ENCODE data around the gene CBX5.

The CBX5 gene

GRCh38 chr12:54215989-54216796 lies 63.7 kb downstream of the CBX5 start:
- H3K36me3 ChIP-seq (ENCODE audit: insufficient read depth, low read depth, low read length), result no peaks in the 10 kb centered on the region
- no peak overlapping the region for H3K27ac ChIP-seq (ENCODE audit: low read length)
- H3K9me3 ChIP-seq (ENCODE audit: insufficient read depth, low read depth, low read length), result no peaks in the 10 kb centered on the region
- peaks cover 2% of the 10 kb centered on the region; the same call in 1 of the 2 replicates for H3K4me1 ChIP-seq (ENCODE audit: insufficient read depth, low read length)
- H3K9ac ChIP-seq (ENCODE audit: low read depth, low read length), result no peak overlapping the region
- peak overlapping the region; percentile 27; the same call in 1 of the 2 replicates for H3K4me3 ChIP-seq (ENCODE audit: low read length)
- peaks cover 73% of the 10 kb centered on the region for H3K27me3 ChIP-seq (ENCODE audit: insufficient read depth, low read length)

- H3K4me3 ChIP-seq (ENCODE audit: low read length), result no peak overlapping the region
- H3K9me3 ChIP-seq (ENCODE audit: insufficient read depth, low read depth, low read length), result no peaks in the 10 kb centered on the region
- H3K4me1 ChIP-seq (ENCODE audit: insufficient read depth, low read length), result peaks cover 2% of the 10 kb centered on the region; the same call in 1 of the 2 replicates
- H3K9ac ChIP-seq (ENCODE audit: low read depth, low read length), result no peak overlapping the region
- no peaks in the 10 kb centered on the region for H3K36me3 ChIP-seq (ENCODE audit: insufficient read depth, low read depth, low read length)
- peaks cover 86% of the 10 kb centered on the region for H3K27me3 ChIP-seq (ENCODE audit: insufficient read depth, low read length)
- H3K27ac ChIP-seq (ENCODE audit: low read length), result no peak overlapping the region
Observed at GRCh38 chr12:54214553-54215406, 65.1 kb downstream of the CBX5 start.

DNA sequence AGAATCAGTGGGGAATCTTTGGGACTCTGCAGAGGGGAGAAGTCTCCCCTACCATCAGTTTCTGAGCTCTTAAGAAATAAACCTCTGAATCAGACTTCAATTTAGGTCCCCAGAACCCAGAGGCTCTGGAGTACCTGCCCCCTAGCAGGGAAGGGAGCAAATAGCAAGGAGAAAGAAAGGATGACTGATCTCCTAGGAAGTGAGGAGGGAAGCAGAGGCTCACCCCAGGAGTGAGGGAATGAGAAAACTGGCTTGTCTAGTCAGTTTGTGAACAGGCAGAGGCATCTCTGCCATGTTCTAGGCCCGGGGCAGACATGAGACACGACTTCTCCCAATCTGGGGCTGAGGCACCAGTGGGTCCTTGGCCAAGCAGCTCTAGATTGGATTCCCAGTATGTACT lies 66.8 kb downstream of the CBX5 start:
- Histone ChIP-seq H3K4me3 (ENCODE audit: low read length) (no peak overlapping the region), H3K9ac (ENCODE audit: low read depth, low read length) (no peak overlapping the region), H3K4me1 (ENCODE audit: insufficient read depth, low read length) (peaks cover 2% of the 10 kb centered on the region; the same call in 1 of the 2 replicates), H3K9me3 (ENCODE audit: insufficient read depth, low read depth, low read length) (no peaks in the 10 kb centered on the region), H3K36me3 (ENCODE audit: insufficient read depth, low read depth, low read length) (no peaks in the 10 kb centered on the region), H3K27ac (ENCODE audit: low read length) (no peak overlapping the region), H3K27me3 (ENCODE audit: insufficient read depth, low read length) (peaks cover 81% of the 10 kb centered on the region)

- no peaks in the 10 kb centered on the region for H3K9me3 ChIP-seq (ENCODE audit: insufficient read depth, low read depth, low read length)
- H3K4me3 ChIP-seq (ENCODE audit: low read length), result no peak overlapping the region
- H3K4me1 ChIP-seq (ENCODE audit: insufficient read depth, low read length), result no peaks in the 10 kb centered on the region; the same call in 1 of the 2 replicates
- no peak overlapping the region for H3K9ac ChIP-seq (ENCODE audit: low read depth, low read length)
- peaks cover 81% of the 10 kb centered on the region for H3K27me3 ChIP-seq (ENCODE audit: insufficient read depth, low read length)
- H3K36me3 ChIP-seq (ENCODE audit: insufficient read depth, low read depth, low read length), result no peaks in the 10 kb centered on the region
- H3K27ac ChIP-seq (ENCODE audit: low read length), result no peak overlapping the region
Observed at GRCh38 chr12:54211920-54212319, 68.0 kb downstream of the CBX5 start.

DNA sequence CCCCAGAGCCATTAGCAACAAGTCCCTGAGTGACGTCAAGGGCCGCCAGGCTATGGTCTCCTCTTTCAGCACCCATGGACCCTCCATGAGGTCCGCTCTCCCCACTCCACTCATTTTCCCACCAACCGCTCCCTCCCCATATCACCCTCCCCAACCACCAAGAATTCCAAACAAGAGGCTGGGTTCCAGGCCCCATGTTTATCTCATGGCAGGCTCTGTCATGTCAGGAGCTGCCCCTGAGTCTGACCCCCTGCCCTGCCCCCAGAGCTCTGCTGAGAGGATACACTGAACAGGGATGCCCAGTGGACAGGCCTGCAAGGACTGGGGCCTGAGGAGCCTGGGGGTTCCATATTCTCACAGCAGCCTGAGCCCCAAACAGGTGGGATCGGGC lies 69.5 kb downstream of the CBX5 start:
- Histone ChIP-seq H3K9me3 (ENCODE audit: insufficient read depth, low read depth, low read length) (no peaks in the 10 kb centered on the region), H3K27me3 (ENCODE audit: insufficient read depth, low read length) (peaks cover 81% of the 10 kb centered on the region)

DNA sequence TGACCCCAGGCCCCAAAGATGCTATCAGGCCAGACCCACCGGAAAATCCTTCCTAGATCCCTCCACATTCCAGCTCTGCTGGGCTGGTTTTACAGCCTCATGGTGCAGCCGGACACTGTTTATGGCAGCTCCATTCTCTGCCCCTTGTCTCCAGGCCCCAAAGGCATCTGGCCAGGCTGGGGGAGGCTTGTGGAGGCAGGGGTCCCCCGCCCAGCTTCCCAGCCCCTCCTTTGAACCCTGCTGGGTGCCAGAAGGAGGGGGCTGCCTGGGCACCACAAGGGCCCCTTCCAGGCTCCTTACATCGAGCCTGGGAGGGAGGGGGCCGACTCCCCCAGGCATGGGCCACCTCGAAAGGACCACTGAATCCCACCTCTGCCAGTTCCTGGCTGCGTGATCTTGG lies 71.3 kb downstream of the CBX5 start:
- Histone ChIP-seq H3K4me3 (ENCODE audit: low read length) (no peak overlapping the region), H3K9ac (ENCODE audit: low read depth, low read length) (no peak overlapping the region), H3K4me1 (ENCODE audit: insufficient read depth, low read length) (no peaks in the 10 kb centered on the region), H3K27ac (ENCODE audit: low read length) (no peak overlapping the region), H3K36me3 (ENCODE audit: insufficient read depth, low read depth, low read length) (no peaks in the 10 kb centered on the region), H3K27me3 (ENCODE audit: insufficient read depth, low read length) (peaks cover 88% of the 10 kb centered on the region), H3K9me3 (ENCODE audit: insufficient read depth, low read depth, low read length) (no peaks in the 10 kb centered on the region)

More for the DNA sequence above, 69.5 kb downstream of the CBX5 start:
- Histone ChIP-seq H3K4me1 (ENCODE audit: insufficient read depth, low read length) (no peaks in the 10 kb centered on the region), H3K36me3 (ENCODE audit: insufficient read depth, low read depth, low read length) (no peaks in the 10 kb centered on the region), H3K9ac (ENCODE audit: low read depth, low read length) (no peak overlapping the region), H3K27ac (ENCODE audit: low read length) (no peak overlapping the region), H3K4me3 (ENCODE audit: low read length) (no peak overlapping the region)

DNA sequence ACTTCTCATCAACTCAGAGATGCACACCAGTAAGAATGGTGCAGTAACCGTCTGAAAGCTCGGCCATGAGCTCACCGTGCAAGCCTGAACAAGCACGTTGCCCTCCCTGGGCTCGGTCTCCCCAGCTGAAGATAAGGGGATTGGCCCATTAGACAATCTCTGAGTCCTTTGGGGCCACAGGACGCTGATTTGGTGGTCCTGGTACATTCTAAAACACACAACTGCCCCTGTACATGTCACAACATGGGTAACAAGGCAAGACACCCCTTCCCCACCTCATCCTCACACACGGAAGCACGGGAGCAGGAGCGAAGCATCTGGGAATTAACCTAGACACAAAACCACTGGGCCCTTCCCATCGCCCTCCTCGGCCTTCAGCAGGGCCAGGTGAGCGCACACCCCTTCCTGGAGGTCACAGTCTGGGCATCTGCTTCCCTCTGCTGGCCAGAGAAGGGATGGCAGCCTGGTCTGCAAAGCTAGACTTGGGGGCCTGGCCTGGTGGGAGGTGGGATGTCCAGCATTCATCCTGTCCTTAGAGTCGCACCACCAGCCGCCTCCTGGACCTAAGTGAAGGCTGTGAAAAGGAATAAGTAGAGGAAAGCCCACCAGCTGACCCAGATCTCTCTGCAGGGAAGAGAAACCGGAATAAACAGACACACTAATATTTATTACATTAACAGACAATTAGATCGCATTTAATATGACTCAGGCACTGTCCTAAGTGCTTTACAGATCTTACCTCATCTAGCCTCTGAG lies 72.2 kb downstream of the CBX5 start:
- Histone ChIP-seq H3K9ac (ENCODE audit: low read depth, low read length) (no peak overlapping the region), H3K4me3 (ENCODE audit: low read length) (no peak overlapping the region), H3K9me3 (ENCODE audit: insufficient read depth, low read depth, low read length) (no peaks in the 10 kb centered on the region), H3K36me3 (ENCODE audit: insufficient read depth, low read depth, low read length) (no peaks in the 10 kb centered on the region), H3K27me3 (ENCODE audit: insufficient read depth, low read length) (peaks cover 86% of the 10 kb centered on the region), H3K4me1 (ENCODE audit: insufficient read depth, low read length) (no peaks in the 10 kb centered on the region), H3K27ac (ENCODE audit: low read length) (no peak overlapping the region)

DNA sequence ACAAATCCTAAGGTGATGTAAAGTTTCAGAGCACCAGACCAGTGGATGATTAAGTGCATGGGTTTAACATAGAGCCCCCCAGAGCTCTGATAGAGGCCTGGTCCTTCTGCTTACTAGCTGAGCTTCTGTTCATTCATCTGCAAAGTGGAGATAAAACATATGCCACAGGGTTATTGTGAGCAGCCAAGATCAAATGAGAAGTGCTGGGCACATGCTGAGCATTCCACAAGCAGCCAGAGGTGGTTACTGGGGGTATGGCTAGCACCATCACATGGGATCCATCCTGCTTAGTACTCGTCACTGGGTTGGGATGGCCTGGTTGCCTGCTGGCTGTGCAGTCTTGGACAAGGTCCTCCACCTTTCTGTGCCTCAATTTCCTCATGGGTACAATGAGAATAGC lies 73.1 kb downstream of the CBX5 start:
- Histone ChIP-seq H3K4me3 (ENCODE audit: low read length) (no peak overlapping the region), H3K4me1 (ENCODE audit: insufficient read depth, low read length) (no peaks in the 10 kb centered on the region), H3K27me3 (ENCODE audit: insufficient read depth, low read length) (peaks cover 86% of the 10 kb centered on the region), H3K36me3 (ENCODE audit: insufficient read depth, low read depth, low read length) (no peaks in the 10 kb centered on the region), H3K9me3 (ENCODE audit: insufficient read depth, low read depth, low read length) (no peaks in the 10 kb centered on the region), H3K27ac (ENCODE audit: low read length) (no peak overlapping the region), H3K9ac (ENCODE audit: low read depth, low read length) (no peak overlapping the region)

DNA sequence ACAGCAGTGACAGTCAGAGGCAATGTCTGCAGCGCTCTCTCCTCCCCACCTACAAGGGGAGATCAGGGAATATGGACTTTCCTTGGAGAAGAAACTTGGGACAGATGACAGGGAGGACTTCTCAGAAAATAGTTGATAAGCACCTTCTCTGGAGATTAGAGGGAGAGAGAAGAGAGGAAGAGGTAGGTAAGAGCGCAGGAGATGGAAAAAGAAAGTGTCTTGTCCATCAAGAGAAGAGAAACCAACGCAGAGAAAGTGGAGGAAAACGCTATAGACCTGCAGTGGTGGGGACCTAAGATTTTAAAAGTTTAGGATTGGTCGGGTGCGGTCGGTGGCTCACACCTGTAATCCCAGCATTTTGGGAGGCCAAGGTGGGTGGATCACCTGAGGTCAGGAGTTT lies 75.6 kb downstream of the CBX5 start:
- Histone ChIP-seq H3K4me3 (ENCODE audit: low read length) (no peak overlapping the region), H3K27ac (ENCODE audit: low read length) (no peak overlapping the region), H3K4me1 (ENCODE audit: insufficient read depth, low read length) (no peaks in the 10 kb centered on the region), H3K9me3 (ENCODE audit: insufficient read depth, low read depth, low read length) (no peaks in the 10 kb centered on the region), H3K36me3 (ENCODE audit: insufficient read depth, low read depth, low read length) (no peaks in the 10 kb centered on the region), H3K27me3 (ENCODE audit: insufficient read depth, low read length) (peaks cover 88% of the 10 kb centered on the region), H3K9ac (ENCODE audit: low read depth, low read length) (no peak overlapping the region)

DNA sequence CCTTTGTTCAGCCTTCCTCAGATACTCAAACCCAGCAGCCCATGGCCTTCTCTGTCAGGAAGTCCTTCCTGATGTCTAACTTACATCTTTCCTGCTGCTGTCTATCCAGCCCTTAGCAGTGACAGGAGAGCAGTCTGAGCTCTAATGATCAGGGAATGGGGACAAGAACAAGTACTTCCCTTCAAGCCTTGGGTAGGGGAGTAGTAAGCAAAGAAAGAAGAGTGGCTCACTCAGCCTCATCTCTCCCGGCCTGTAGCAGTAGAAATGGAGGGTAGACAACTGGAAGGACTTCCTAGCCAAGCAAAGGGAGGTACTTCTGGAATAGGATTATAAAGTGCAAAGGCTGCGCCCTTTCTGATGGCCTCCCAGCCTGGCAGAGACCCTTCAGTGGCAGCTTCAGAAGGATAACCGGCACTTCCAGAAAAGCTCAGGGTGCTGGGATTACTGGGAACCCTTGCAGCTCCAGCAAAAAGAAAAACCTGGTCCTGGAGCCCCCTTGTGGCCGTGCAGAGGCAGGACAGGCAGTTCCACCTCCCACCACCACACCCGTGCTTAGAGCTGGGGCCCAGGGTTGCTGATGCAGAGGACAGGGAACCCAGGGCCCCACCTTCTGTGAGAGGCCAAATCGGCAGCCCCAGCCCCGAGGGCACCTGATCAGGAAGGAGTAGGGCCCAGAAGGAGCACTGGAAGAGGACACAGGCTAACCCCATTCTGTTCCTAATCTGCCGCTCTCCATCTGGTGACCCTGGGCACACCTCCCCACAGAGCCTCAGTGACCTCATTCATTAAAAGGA lies 78.7 kb downstream of the CBX5 start:
- Histone ChIP-seq H3K9ac (ENCODE audit: low read depth, low read length) (no peak overlapping the region), H3K27me3 (ENCODE audit: insufficient read depth, low read length) (peaks cover 92% of the 10 kb centered on the region), H3K4me3 (ENCODE audit: low read length) (no peak overlapping the region), H3K4me1 (ENCODE audit: insufficient read depth, low read length) (0 out of 2 replicates have a peak, but pooled peaks cover 7% of the 10 kb centered on the region), H3K27ac (ENCODE audit: low read length) (no peak overlapping the region), H3K9me3 (ENCODE audit: insufficient read depth, low read depth, low read length) (no peaks in the 10 kb centered on the region), H3K36me3 (ENCODE audit: insufficient read depth, low read depth, low read length) (no peaks in the 10 kb centered on the region)

- H3K27ac ChIP-seq (ENCODE audit: low read length), result no peak overlapping the region
- H3K9me3 ChIP-seq (ENCODE audit: insufficient read depth, low read depth, low read length), result no peaks in the 10 kb centered on the region
- H3K4me3 ChIP-seq (ENCODE audit: low read length), result no peak overlapping the region
- H3K4me1 ChIP-seq (ENCODE audit: insufficient read depth, low read length), result 0 out of 2 replicates have a peak, but pooled peaks cover 7% of the 10 kb centered on the region
- peaks cover 91% of the 10 kb centered on the region for H3K27me3 ChIP-seq (ENCODE audit: insufficient read depth, low read length)
- no peaks in the 10 kb centered on the region for H3K36me3 ChIP-seq (ENCODE audit: insufficient read depth, low read depth, low read length)
- H3K9ac ChIP-seq (ENCODE audit: low read depth, low read length), result no peak overlapping the region
Observed at GRCh38 chr12:54200412-54200811, 79.5 kb downstream of the CBX5 start.

Measured in iPS-20b (cell line).